NCI-H2107 treated with DMSO at 0.1 percent for 48 hours (cell line): ENCODE measurements around the gene ARFGEF2.
"Not testable (repeated sequence)": the region's sequence is repeated elsewhere in the genome, so short reads cannot be mapped to it uniquely, and the experiment has no call there.

Experiments
- DNase-seq: peaks from one replicate; lab custom pipeline; 2025; ENCODE audit not compliant: unreplicated experiment; lab: John Stamatoyannopoulos, UW

Gene ARFGEF2

GRCh38 chr20:48926821-48927220 is 5.3 kb downstream of the ARFGEF2 start:
- DNase-seq = no peak

- no peak for DNase-seq
Measured at GRCh38 chr20:48928832-48929725, 7.6 kb downstream of the ARFGEF2 start.

- DNase-seq = no peak
Measured at GRCh38 chr20:48930035-48930434, 8.5 kb downstream of the ARFGEF2 start.

DNA sequence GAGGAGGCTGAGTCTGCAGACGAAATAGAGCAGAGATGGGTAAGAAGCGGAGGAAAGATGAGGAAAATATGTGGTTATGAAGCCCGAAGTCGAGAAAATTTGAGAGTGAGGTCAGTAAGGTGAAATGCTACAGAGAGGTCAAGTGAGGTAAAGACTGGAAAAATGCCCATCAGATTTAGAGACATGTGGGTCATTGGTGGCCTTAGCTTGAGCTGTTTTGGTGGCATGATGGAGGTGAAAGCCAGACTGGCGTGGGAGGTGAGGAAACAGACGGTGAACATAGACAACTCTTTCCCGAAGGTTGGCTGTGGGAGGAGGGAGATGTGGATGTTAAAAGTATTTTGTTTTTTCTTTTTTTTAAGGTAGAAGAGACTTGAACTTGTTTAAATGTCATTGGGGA is 9.4 kb downstream of the ARFGEF2 start:
- no peak for DNase-seq

GRCh38 chr20:48931527-48932374 is 10.2 kb downstream of the ARFGEF2 start:
- DNase-seq = no peak

DNA sequence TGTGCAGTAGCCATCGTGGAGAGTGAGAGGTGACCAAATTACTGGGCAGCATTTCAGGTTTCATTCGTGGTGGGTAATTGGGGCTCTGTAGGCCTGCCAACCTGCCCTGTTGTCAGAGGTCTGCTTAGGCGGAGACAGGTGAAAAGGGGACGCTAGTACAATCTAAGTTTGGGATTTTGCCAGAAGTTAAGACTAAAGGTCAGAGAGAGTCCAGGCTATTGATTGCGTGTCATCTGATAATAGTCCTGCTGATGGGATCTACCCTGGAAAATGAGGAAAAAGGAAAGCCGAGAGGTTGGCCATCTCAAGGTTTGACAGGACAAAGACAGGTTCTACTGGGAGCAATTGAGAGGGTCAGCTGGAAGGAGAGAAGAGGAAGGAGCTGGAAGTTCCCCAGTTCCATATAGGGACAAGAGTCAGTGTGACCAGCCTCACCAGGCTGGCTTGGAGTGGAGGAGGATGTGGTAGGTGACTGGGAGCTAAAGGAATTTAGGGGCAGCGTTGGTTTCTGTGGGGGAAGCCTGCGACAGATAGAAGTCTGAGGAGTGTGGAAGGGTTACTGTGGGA is 10.9 kb downstream of the ARFGEF2 start:
- DNase-seq = no peak

- DNase-seq = peak; percentile 85
Measured at GRCh38 chr20:48933017-48933766, 11.7 kb downstream of the ARFGEF2 start.

DNA sequence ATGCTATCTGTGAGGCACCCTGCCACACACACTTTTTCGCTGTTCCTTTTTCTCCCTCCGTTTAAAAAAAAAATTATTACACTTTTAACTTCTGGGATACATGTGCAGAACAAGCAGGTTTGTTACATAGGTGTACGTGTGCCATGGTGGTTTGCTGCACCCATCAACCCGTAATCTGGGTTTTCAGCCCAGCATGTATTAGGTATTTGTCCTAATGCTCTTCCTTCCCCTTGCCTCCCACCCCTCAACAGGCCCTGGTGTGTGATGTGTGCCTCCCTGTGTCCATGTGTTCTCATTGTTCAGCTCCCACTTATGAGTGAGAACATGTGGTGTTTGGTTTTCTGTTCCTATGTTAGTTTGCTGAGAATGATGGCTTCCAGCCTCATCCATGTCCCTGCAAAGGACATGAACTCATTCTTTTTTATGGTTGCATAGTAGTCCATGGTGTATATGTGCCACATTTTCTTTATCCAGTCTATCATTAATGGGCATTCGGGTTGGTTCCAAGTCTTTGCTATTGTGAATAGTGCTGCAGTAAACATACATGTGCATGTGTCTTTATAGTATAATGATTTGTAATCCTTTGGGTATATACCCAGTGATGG is 12.9 kb downstream of the ARFGEF2 start:
- DNase-seq = not testable (repeated sequence)

- DNase-seq = not testable (repeated sequence)
Measured at GRCh38 chr20:48934966-48935365, 13.5 kb downstream of the ARFGEF2 start.

DNA sequence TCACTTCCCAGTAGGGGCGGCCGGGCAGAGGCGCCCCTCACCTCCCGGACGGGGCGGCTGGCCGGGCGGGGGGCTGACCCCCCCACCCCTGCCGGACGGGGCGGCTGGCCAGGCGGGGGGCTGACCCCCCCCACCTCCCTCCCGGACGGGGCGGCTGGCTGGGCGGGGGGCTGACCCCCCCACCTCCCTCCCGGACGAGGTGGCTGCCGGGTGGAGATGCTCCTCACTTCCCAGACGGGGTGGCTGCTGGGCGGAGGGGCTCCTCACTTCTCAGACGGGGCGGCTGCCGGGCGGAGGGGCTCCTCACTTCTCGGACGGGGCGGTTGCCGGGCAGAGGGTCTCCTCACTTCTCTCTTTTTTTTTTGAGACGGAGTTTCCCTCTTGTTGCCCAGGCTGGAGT is 14.7 kb downstream of the ARFGEF2 start:
- not testable (repeated sequence) for DNase-seq

DNA sequence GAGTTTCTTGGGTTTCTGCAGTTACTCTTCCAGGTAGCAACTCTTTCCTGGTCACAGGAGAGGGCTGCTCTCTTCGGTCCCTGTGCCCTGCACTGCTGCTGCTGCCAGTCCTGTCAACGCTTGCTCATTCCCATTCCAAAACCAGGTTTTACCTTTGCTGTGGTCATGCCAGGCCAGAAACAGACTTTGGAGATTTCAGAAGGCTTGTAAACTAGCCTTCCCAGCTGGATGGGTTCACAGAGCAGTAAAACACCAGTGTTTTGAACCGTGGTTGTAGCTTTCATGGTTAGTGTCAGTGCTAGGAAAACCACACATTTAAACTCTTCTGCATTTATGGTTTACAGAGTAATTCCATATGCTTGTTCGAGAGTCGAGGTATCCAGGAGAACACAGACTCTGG is 16.2 kb downstream of the ARFGEF2 start:
- DNase-seq = no peak

DNA sequence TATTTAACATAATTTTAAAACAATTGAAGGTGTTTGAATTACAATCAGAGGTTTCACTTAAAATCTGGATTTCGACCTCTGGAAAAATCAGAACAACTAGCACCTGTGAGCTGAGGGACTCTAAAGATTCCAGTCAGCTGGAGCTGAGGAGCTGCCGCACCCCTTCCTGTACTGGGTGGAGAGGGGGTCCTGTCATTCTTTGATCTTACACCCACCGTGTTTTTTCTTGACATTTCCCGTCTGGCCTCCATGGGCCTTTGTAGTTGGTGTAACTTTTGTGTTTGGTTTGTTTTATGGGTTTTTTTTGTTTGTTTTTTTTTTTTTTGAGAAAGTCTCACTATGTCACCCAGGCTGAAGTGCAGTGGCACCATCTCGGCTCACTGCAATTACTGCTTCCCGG is 17.2 kb downstream of the ARFGEF2 start:
- no peak for DNase-seq

- DNase-seq = no peak
Measured at GRCh38 chr20:48940170-48940569, 18.7 kb downstream of the ARFGEF2 start.

DNA sequence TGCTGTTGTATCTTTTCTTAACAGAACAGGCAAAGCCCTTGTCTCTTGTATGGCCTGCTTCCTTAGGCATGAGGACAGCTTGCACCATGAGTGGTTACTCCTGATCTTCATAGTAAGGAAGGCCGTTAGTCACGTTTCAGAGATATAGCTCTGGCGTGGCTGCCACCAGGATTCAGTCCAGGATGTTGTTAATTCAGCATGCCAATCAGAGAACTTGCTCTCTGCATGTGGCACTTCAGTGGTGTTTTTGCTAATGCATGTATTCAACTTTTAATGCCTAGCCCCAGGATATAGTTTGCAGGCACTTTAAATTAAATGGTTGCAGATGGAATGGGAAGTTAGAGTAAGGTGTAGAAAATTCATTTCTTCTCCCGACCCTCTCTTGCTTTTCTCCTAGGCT is 20.0 kb downstream of the ARFGEF2 start:
- no peak for DNase-seq

GRCh38 chr20:48942730-48943129 is 21.2 kb downstream of the ARFGEF2 start:
- no peak for DNase-seq

GRCh38 chr20:48944663-48945297 is 23.3 kb downstream of the ARFGEF2 start:
- no peak for DNase-seq

GRCh38 chr20:48945840-48946514 is 24.5 kb downstream of the ARFGEF2 start:
- no peak for DNase-seq

DNA sequence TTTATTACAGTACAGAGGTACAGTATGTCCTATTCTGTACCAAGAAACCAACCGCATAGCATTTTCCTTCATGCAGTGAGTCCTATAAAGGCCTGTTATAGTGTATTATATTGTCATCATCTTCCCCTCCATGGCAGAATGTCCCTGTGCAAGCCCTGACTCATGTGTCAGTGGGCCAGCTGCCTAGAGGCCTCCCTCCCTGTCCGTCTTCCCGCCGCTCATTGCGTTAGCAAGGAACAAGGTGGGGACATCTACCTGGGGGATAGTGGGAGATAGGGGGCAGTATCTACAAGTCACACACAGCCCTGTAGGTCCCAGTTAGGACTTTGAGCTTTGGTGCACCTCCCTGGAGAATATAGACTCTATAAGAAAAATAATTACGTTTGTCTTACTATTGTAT is 27.1 kb downstream of the ARFGEF2 start:
- no peak for DNase-seq
